GM12872 (cell line): ENCODE data around the gene IVD.

Source experiments
- CTCF ChIP-seq: IDR thresholded peaks from 3 replicates; pipeline ENCODE4 v1.5.1; 2011; ENCODE audit warnings: low read depth, mild to moderate bottlenecking, low read length, moderate library complexity; ENCODE audit not compliant: insufficient read depth

Gene IVD

GRCh38 chr15:40458495-40459371 lies 53.1 kb downstream of the IVD start:
- no peak for TF ChIP-seq CTCF

- TF ChIP-seq CTCF = no peak
Measured at GRCh38 chr15:40459391-40460015, 53.9 kb downstream of the IVD start.

GRCh38 chr15:40460404-40460803 lies 54.8 kb downstream of the IVD start:
- TF ChIP-seq CTCF = no peak

DNA sequence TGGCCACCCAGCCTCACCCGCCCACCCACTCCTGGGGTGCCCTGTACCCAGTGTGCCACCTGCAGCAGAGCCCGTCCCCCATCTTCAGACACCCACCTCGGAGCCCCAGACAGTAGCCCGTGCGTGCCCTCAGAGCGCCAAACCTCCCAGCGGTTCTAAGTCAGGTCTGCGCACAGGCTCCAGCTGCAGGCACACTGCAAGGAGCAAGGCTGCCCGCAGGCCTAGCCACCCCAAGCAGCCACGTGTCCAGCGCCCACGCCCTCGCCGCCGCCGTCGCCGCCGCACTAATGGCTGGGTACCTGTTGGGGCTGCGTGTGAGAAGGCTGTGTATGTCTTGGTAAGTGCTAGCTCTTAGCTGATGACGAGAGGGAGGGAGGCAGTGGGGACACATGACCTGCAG lies 56.4 kb downstream of the IVD start:
- TF ChIP-seq CTCF = no peak

- no peak for TF ChIP-seq CTCF
Measured at GRCh38 chr15:40463279-40463678, 57.7 kb downstream of the IVD start.

GRCh38 chr15:40463886-40464545 lies 58.4 kb downstream of the IVD start:
- TF ChIP-seq CTCF = no peak

DNA sequence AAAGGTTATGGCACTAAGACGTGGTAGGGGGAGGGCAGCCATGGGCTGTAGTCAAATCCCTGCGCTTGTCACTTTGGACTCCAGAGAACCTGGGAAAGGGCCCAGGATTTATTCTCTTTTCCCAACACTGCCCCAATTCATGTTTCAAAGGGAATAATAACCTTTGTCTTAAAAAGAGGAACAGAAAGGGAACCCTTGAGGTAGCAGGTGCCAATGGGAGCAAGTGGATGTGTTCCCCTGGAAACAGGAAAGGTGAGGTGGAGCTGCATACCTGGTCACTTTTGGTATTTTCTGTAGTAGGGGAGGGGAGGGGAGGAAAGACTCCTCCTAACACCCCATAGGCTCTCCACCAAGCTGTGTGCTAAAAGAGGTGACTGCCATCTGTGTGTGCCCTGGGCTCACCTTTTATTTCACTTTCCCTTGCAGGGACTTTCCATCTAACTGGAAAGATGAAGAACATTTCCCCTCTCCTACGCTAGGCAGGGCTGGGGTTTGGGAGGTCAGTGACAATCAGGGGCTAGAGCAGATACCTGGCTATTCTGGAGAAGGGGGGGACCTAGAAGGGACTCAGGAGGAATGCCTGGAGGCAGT lies 59.1 kb downstream of the IVD start:
- no peak for TF ChIP-seq CTCF
